Measurements from ENCODE around the gene SPAG7. TPM values are rescaled to one million over a fixed set of nuclear protein-coding genes. Genes with fewer than 3 reads are reported as not detected.
A peak's percentile ranks its signal among the peaks of the same experiment; 100 is the strongest.

Gene SPAG7
- total RNA-seq, 2 donors from 2014 or later, result 83.9 to 122 TPM

DNA sequence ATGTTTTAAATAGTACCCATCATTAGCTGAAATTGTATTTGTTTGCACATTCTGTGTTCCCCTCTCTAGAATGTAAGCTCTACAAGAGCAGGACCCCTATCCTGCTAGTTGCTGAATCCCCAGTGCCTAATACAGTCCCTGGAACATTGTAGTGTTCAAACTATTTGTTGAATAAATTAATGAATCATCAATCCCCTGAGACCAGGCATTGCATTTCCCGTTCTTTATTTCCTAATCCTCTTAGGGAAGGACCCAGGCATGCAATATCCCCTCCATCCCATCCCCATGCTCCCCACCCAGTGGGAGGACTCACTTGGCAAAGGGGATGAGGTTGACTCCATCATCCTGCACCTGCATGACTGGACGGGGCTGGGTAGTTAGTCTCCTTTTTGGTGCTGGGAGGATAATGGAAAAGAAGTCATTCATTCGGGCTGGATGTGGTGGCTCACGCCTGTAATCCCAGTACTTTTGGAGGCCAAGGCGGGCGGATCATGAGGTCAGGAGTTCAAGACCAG lies 26.5 kb upstream of the SPAG7 start:
- Histone ChIP-seq H3K4me1 (peaks cover 0 to 16% of the 10 kb centered on the region in 2 donors), H3K4me3 (no peak overlapping the region), H3K27me3 (no peaks in the 10 kb centered on the region), H3K36me3 (no peaks in the 10 kb centered on the region), H3K27ac (no peak overlapping the region), H3K9me3 (no peaks in the 10 kb centered on the region)
- TF ChIP-seq CTCF (IDR thresholded peaks at IDR 0.05), result no peak
- DNase-seq (ENCODE audit: low spot score), result no peak

- Histone ChIP-seq H3K36me3 (peaks cover 10% of the 10 kb centered on the region), H3K4me1 (peaks cover 0 to 30% of the 10 kb centered on the region in 2 donors), H3K27ac (peak overlapping the region; percentile 96 to 97), H3K27me3 (no peaks in the 10 kb centered on the region), H3K9me3 (no peaks in the 10 kb centered on the region), H3K4me3 (peak overlapping the region; percentile 91)
- TF ChIP-seq CTCF (IDR thresholded peaks at IDR 0.05), result no peak
- peak; percentile 62 for DNase-seq (ENCODE audit: low spot score)
Observed at GRCh38 chr17:4987767-4988567, 20.4 kb upstream of the SPAG7 start.

DNA sequence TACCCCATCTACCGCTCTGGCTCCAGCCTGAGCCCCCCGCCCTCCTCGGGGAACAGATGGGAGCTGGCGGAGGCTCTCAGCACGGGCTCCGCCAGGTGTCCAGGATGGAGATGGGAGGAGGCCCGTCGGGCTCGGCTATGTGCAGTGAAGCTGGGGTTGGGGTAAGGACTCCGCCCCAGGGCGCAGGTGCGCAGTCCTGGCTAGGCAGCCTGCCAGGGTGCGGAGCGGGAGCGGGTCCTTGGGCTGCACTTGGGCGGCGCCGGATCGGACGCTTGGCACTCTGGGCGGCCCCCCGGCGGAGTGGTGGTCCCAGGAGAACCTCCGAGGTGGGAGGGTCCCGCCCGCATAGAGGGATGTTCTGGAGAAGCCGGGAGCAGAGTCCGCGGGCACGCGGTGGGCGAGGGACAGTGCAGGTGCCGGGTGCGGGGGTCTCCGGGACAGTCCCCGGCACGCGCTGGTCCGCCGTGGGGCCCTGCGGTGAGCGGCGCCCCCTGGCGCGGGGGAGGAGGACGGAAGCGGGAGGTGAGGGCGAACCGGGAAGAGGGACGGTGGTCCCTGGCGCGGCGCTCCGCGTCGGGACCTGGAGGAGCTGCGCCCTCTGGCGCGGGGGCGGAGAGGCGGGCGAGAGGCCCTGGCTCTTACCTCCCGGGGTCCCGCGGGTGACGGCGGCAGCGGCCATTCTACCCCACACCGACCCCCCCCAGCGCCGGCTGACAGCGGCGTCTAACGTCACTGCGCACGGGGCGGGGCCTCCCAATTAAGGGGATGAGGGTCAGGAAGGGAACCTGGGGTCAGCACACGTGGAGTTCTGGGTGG lies 19.5 kb upstream of the SPAG7 start, which contains the start of gene CAMTA2:
Gene CAMTA2 (minus strand): TSS at position 725 of the 816 bp plus-strand sequence. CDS start 1,453 bp downstream, outside the sequence.
- peak; percentile 89 for DNase-seq (ENCODE audit: low spot score)
- no peaks in the 10 kb centered on the region for H3K27me3 ChIP-seq
- peaks cover 0 to 30% of the 10 kb centered on the region in 2 donors for H3K4me1 ChIP-seq
- peaks cover 15% of the 10 kb centered on the region for H3K36me3 ChIP-seq
- no peaks in the 10 kb centered on the region for H3K9me3 ChIP-seq
- TF ChIP-seq CTCF (IDR thresholded peaks at IDR 0.05), result peak; percentile 90 to 93
- H3K4me3 ChIP-seq, result peak within 1 kb of the TSS; percentile 91
- peak within 1 kb of the TSS; percentile 96 to 97 for H3K27ac ChIP-seq

DNA sequence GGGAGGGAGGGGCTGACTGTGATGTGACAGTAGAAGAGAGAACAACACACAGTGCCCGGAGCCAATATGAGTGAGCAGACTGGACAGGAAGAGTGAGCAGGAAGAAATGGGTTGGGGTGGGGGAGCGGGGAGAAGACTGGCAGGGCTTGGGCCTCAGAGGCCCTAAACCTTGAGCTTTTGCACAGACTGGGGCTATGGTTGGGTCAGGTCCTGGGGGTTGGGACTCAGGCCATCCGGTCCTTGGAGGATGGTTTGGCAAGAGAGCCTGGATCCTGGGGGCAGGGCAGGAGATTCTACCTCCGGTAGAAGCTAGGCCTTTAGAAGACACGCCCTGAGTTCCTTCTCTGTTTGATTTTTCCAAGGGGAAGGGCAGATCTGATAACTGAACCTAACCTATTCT lies 18.8 kb upstream of the SPAG7 start:
- DNase-seq (ENCODE audit: low spot score), result no peak
- TF ChIP-seq CTCF (IDR thresholded peaks at IDR 0.05), result no peak
- Histone ChIP-seq H3K9me3 (no peaks in the 10 kb centered on the region), H3K27me3 (no peaks in the 10 kb centered on the region), H3K4me3 (peak overlapping the region; percentile 91), H3K4me1 (peaks cover 0 to 30% of the 10 kb centered on the region in 2 donors), H3K27ac (peak overlapping the region; percentile 96 to 97), H3K36me3 (peaks cover 15% of the 10 kb centered on the region)

DNA sequence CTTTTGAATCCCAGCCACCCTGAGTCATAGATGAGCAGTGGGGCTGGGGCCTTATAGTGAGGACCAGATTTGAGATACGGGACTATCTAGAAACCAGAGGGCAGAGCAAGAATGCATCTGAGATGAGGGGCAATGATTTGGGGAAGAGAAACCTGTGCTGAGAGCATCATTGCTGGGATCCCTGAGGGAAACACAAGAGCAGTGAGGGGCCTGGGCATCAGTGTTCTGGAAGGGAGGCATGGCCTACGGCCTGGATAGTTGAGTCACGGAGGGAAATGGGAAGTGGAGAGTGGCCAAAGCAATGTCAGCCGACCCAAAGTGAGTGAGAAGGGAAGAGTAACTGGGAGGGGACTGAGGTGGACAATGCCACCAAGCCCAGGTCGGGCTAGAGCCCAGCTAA lies 14.7 kb upstream of the SPAG7 start:
- no peak for TF ChIP-seq CTCF (IDR thresholded peaks at IDR 0.05)

More for the DNA sequence above, 14.7 kb upstream of the SPAG7 start:
- Histone ChIP-seq H3K27me3 (no peaks in the 10 kb centered on the region), H3K4me1 (peaks cover 0 to 21% of the 10 kb centered on the region in 2 donors), H3K4me3 (no peak overlapping the region), H3K9me3 (no peaks in the 10 kb centered on the region), H3K27ac (no peak overlapping the region), H3K36me3 (peaks cover 53% of the 10 kb centered on the region)
- DNase-seq (ENCODE audit: low spot score), result no peak
